HG02798 (cell line): ENCODE data around the gene RFX2.

Source experiments
- ATAC-seq: cut with Tn5 transposase; IDR thresholded peaks from one replicate; pipeline ENCODE4 v1.9.1; 2021; ENCODE audit warnings: mild to moderate bottlenecking; ENCODE audit not compliant: unreplicated experiment, poor library complexity

Gene RFX2

GRCh38 chr19:5949792-5950305 is 160.5 kb downstream of the RFX2 start:
- no peak for ATAC-seq

DNA sequence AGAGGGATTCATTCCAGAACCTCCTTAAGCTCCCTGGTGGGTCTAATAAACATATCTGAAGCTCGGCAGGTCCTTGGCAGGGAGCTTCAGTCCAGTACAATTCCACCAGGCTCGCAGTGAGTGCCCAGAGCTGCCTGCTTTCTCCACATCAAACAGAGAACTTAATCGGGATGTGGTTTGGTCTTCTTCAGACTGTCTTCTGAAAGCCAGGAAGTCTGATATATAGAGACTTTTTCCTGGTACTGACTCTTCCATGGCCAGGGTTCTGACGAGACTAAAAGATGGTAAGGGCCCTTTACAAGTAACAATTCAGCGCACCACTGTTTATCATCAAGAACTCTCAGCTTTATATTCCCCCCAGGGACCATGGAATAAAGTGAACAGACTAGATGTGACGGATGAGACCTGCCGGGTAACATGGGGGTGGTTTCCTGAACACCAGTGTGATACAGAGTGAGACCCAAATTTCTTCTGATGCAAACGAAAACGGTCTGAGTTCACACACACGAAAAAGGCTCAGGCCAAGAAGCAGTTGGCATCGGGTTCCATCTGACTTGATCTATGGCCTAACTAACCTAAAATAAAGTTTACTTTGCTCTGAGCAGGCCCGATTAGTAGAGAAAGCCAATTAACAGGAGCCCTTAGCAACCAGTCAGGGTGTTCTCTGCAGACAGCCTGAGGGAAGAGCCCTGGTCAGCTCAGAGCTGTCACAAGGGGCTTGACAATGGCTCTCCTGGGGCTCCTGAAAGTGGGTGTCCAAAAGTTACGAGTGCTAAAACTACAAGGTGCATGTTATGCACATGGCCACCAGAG is 161.3 kb downstream of the RFX2 start:
- no peak for ATAC-seq

GRCh38 chr19:5947435-5947834 is 162.9 kb downstream of the RFX2 start:
- ATAC-seq: no peak

GRCh38 chr19:5943623-5944022 is 166.7 kb downstream of the RFX2 start:
- ATAC-seq: no peak
